HCT116 (cell line): Measurements from ENCODE around the gene MCRIP2. TPM values are rescaled to one million over a fixed set of nuclear protein-coding genes. Genes with fewer than 3 reads are reported as not detected.

Experiments used
- ATAC-seq: fragments of 200-7000 bp; cut with Tn5 transposase; 2 replicates; pipeline ENCODE4 v1.9.1; 2020; ENCODE audit warnings: mild to moderate bottlenecking, moderate library complexity
- BruUV-seq: library from RNA; stranded (reverse); fragments of 400-500 nt; replicated peaks from 2 replicates; lab custom pipeline; 2021; lab: Mats Ljungman, UMichigan
- CTCF ChIA-PET: fragments of 300-600 bp; sonication (Branson Sonifier 250); formaldehyde crosslinking; loops from one replicate; lab custom pipeline; 2021; ENCODE audit warnings: antibody characterized with exemption; lab: Charles Lee
- POLR2A ChIA-PET: fragments of 300-600, 350-600 bp; sonication (Branson Sonifier 250); formaldehyde crosslinking; loops from one replicate; lab custom pipeline; 2021; ENCODE audit warnings: antibody characterized with exemption; lab: Charles Lee
- RAD21 ChIA-PET, 2 experiments: fragments of 300-600 bp; sonication (Branson Sonifier 250); formaldehyde crosslinking; loops; one replicate each; lab custom pipeline; 2023; ENCODE audit warnings: low total read pairs in 2 of 2; ENCODE audit not compliant: uncharacterized antibody in 2 of 2, unreplicated experiment in 2 of 2, low non-redundant PET in 1 of 2; lab: Charles Lee
- DNase-seq: peaks from one replicate; pipeline ENCODE4 v3.0.0-alpha.2; 2010; ENCODE audit warnings: low read depth, low spot score
- H2AFZ ChIP-seq: fragments of 200-600 bp; shearing (Covaris generic), sonication (generic); 2 replicates; pipeline ENCODE4 v1.6.1; 2017; ENCODE audit warnings: low read depth, mixed run types, mixed read lengths, antibody characterized with exemption, low read length; ENCODE audit not compliant: poor library complexity, severe bottlenecking
- H3K27ac ChIP-seq: 2 replicates; pipeline ENCODE4 v1.5.1; 2012; ENCODE audit warnings: low read depth, low read length
- H3K27me3 ChIP-seq: fragments of 200-600 bp; sonication (generic); 2 replicates; pipeline ENCODE4 v1.6.1; 2016; ENCODE audit warnings: mixed run types, low read length, mixed read lengths; ENCODE audit not compliant: insufficient read depth
- H3K36me3 ChIP-seq, 2 experiments: fragments of 200-500 bp in 1 of 2; fragments of 200-600 bp in 1 of 2; sonication (Bioruptor generic) in 1 of 2; sonication (generic) in 1 of 2; 2 replicates each; pipeline versions ENCODE4 v1.5.1 to v1.6.1; 2014 to 2016; ENCODE audit warnings: low read length in 2 of 2, inconsistent platforms in 1 of 2, mixed read lengths in 1 of 2, mixed run types in 1 of 2; ENCODE audit not compliant: insufficient read depth in 2 of 2, control insufficient read depth in 1 of 2
- H3K4me1 ChIP-seq, 2 experiments: fragments of 200-600 bp in 1 of 2; sonication (generic) in 1 of 2; 2 replicates each; pipeline versions ENCODE4 v1.5.1 to v1.6.1; 2012 to 2017; ENCODE audit warnings: low read length in 2 of 2, inconsistent platforms in 1 of 2, mild to moderate bottlenecking in 1 of 2, mixed read lengths in 1 of 2, mixed run types in 1 of 2, moderate library complexity in 1 of 2; ENCODE audit not compliant: insufficient read depth in 2 of 2, control insufficient read depth in 1 of 2
- H3K4me2 ChIP-seq: fragments of 200-600 bp; sonication (generic); 2 replicates; pipeline ENCODE4 v1.6.1; 2017; ENCODE audit warnings: mixed run types, low read length, mixed read lengths
- H3K4me3 ChIP-seq, 2 experiments: fragments of 200-600 bp in 1 of 2; sonication (generic) in 1 of 2; replicated peaks in 1 of 2; 2 replicates each; pipeline ENCODE4 v1.5.1; 2011 to 2016; ENCODE audit warnings: low read length in 2 of 2, control low read depth in 1 of 2, low read depth in 1 of 2, mild to moderate bottlenecking in 1 of 2, mixed read lengths in 1 of 2, mixed run types in 1 of 2
- H3K79me2 ChIP-seq: fragments of 200-600 bp; sonication (generic); 2 replicates; pipeline ENCODE4 v1.6.1; 2017; ENCODE audit warnings: mild to moderate bottlenecking, mixed run types, low read length, moderate library complexity, mixed read lengths; ENCODE audit not compliant: insufficient read depth
- H3K9ac ChIP-seq: fragments of 200-600 bp; sonication (generic); 2 replicates; pipeline ENCODE4 v1.6.1; 2016; ENCODE audit warnings: low read length, mixed read lengths
- H3K9me2 ChIP-seq: fragments of 200-600 bp; sonication (generic), shearing (Covaris generic); 2 replicates; pipeline ENCODE4 v1.6.1; 2017; ENCODE audit warnings: mixed run types, mild to moderate bottlenecking, moderate library complexity; ENCODE audit not compliant: insufficient read depth
- H3K9me3 ChIP-seq, 2 experiments: fragments of 200-500 bp in 1 of 2; fragments of 200-600 bp in 1 of 2; sonication (Bioruptor generic) in 1 of 2; sonication (generic) in 1 of 2; 2 replicates each; pipeline ENCODE4 v1.6.1; 2014 to 2017; ENCODE audit warnings: low read length in 2 of 2, mixed read lengths in 2 of 2, inconsistent platforms in 1 of 2, low read depth in 1 of 2, mild to moderate bottlenecking in 1 of 2, mixed run types in 1 of 2, moderate library complexity in 1 of 2; ENCODE audit not compliant: control insufficient read depth in 1 of 2, insufficient read depth in 1 of 2
- H4K20me1 ChIP-seq: fragments of 200-600 bp; sonication (generic), shearing (Covaris generic); 2 replicates; pipeline ENCODE4 v1.6.1; 2017; ENCODE audit warnings: mixed run types, mild to moderate bottlenecking, moderate library complexity; ENCODE audit not compliant: insufficient read depth
- CBX3 ChIP-seq: IDR thresholded peaks from 2 replicates; pipeline ENCODE4 v1.6.1; 2012; ENCODE audit warnings: low read depth
- CEBPB ChIP-seq: IDR thresholded peaks from 2 replicates; pipeline ENCODE4 v1.6.1; 2012; ENCODE audit warnings: low read depth
- CTCF ChIP-seq, 3 experiments: fragments of 200-600 bp in 1 of 3; sonication (generic) in 1 of 3; IDR thresholded peaks in 2 of 3; conservative IDR thresholded peaks in 1 of 3; 2 replicates each; pipeline ENCODE4 v1.5.1; 2012 to 2017; ENCODE audit warnings: low read depth in 2 of 3, low read length in 2 of 3, antibody characterized with exemption in 1 of 3, borderline replicate concordance in 1 of 3, control low read depth in 1 of 3, mild to moderate bottlenecking in 1 of 3, mixed read lengths in 1 of 3, mixed run types in 1 of 3, moderate library complexity in 1 of 3; ENCODE audit not compliant: insufficient read depth in 1 of 3
- EGR1 ChIP-seq: IDR thresholded peaks from 2 replicates; pipeline ENCODE4 v1.6.1; 2012; ENCODE audit warnings: low read depth
- EZH2 ChIP-seq: fragments of 200-600 bp; sonication (generic); IDR thresholded peaks from 2 replicates; pipeline ENCODE4 v1.6.1; 2017; ENCODE audit warnings: antibody characterized with exemption, mixed run types
- EZH2phosphoT487 ChIP-seq: fragments of 200-600 bp; IDR thresholded peaks from 2 replicates; pipeline ENCODE4 v1.6.1; 2018; ENCODE audit warnings: antibody characterized with exemption, borderline replicate concordance
- FOSL1 ChIP-seq: IDR thresholded peaks from 2 replicates; pipeline ENCODE4 v1.6.1; 2012; ENCODE audit warnings: low read depth
- POLR2AphosphoS5 ChIP-seq: IDR thresholded peaks from 2 replicates; pipeline ENCODE4 v1.6.1; 2011; ENCODE audit warnings: mild to moderate bottlenecking, low read depth, low read length, moderate library complexity
- SRF ChIP-seq: IDR thresholded peaks from 2 replicates; pipeline ENCODE4 v1.6.1; 2012; ENCODE audit warnings: low read depth
- intact Hi-C: fragments of 100-400 bp; cut with micrococcal nuclease; formaldehyde crosslinking; loops from 2 replicates; pipeline ENCODE4 v1.10.0; 2022
- total RNA-seq: library from RNA; stranded (reverse); gene quantifications from one replicate; pipeline ENCODE4 v1.2.1, GENCODE V29; 2021; ENCODE audit not compliant: unreplicated experiment
- TF ChIP-seq, protein P1 (sequence below): IDR thresholded peaks from 2 replicates; pipeline ENCODE4 v1.6.1; 2012; ENCODE audit warnings: low read depth
- TF ChIP-seq, protein P2 (sequence below): IDR thresholded peaks from 2 replicates; pipeline ENCODE4 v1.6.1; 2012

The MCRIP2 gene
- total RNA-seq, 1 experiment from 2014 or later = 34.9 TPM

DNA sequence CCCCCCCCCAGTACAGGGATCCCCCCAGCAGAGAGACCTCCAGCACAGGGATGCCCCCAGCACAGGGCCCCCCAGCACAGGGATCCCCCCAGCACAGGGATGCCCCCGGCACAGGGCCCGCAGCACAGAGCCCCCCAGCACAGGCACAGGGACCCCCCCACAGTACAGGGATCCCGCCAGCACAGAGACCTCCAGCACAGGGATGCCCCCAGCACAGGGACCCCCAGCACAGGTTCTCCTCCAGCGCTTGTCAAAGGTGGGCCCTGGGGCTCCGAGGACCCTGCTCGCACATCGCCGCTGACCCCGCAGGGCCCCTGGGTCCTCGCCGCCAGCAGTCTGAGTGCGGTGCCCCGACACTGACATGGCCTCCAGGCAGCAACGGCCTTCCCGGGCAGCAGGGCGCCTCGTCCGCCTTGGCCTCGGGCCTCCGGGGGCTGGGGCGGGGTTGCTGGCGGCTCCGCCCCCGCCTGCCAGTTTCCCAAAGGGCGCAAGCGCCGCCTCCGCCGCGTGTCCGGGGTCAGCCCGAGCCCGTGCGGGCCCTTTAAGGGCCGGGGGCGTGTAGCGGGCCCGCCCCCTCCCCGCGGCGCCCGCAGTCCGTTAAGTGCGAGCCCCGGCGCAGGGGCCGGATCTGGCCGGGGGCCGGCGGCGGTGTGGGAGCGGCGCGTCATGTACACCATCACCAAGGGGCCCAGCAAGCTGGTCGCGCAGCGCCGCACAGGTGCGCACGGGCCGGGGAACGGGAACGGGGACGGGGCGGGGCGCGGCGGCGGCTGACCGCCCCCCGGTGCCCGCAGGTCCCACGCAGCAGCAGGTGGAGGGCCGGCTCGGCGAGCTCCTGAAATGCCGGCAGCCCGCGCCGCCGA is at the start of gene MCRIP2 (continued):
- TF ChIP-seq, protein P1, sequence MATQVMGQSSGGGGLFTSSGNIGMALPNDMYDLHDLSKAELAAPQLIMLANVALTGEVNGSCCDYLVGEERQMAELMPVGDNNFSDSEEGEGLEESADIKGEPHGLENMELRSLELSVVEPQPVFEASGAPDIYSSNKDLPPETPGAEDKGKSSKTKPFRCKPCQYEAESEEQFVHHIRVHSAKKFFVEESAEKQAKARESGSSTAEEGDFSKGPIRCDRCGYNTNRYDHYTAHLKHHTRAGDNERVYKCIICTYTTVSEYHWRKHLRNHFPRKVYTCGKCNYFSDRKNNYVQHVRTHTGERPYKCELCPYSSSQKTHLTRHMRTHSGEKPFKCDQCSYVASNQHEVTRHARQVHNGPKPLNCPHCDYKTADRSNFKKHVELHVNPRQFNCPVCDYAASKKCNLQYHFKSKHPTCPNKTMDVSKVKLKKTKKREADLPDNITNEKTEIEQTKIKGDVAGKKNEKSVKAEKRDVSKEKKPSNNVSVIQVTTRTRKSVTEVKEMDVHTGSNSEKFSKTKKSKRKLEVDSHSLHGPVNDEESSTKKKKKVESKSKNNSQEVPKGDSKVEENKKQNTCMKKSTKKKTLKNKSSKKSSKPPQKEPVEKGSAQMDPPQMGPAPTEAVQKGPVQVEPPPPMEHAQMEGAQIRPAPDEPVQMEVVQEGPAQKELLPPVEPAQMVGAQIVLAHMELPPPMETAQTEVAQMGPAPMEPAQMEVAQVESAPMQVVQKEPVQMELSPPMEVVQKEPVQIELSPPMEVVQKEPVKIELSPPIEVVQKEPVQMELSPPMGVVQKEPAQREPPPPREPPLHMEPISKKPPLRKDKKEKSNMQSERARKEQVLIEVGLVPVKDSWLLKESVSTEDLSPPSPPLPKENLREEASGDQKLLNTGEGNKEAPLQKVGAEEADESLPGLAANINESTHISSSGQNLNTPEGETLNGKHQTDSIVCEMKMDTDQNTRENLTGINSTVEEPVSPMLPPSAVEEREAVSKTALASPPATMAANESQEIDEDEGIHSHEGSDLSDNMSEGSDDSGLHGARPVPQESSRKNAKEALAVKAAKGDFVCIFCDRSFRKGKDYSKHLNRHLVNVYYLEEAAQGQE = no peak
- TF ChIP-seq, all 23 proteins: peak for 5

DNA sequence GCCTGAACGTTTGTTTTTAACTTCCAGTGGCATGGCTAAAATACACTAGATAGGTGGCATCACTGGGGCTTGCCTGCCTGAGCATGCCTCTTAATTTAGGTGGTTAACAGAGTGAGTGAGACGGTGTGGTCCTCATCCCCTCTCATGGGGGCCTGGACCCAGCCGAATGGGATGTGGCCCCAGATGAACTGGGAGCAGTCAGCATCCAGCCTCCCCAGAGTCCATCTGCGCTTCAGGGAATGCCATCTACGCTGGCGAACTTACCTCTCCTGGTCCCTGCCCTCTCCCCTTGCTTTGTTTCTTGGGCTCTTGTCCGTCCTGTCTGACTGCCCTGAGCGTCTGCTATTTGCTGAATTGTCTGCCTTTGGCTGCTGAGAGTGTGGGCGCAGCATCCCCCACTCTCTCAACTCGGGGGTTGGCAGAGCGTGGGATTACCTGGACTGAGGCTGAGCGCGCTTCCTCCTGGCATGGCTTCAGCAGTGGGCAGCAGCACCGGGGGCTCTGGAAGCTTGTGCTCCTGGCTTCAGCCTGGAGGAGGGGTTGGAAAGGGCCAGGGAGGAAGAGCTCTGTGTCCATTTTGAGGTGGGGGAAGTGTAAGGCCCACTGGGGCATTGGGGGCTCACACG is 49.6 kb upstream of the MCRIP2 start:
- no TSS peak for BruUV-seq
- POLR2A ChIA-PET = interaction anchor here (0.5 kb wide), 1 partner anchor 1409 kb away, joined by 3 read pairs; no protein-coding TSS in a partner anchor
- no peak for TF ChIP-seq CEBPB
- no peak for TF ChIP-seq EGR1
- no peak for TF ChIP-seq EZH2phosphoT487
- no peak for TF ChIP-seq CTCF (IDR thresholded peaks at IDR 0.05 in 2 of 3, conservative IDR thresholded peaks at IDR 0.05 in 1 of 3; ENCODE audit: borderline replicate concordance in 1 of 3, insufficient read depth in 1 of 3, low read depth in 2 of 3, low read length in 2 of 3)
- TF ChIP-seq FOSL1 = no peak
- TF ChIP-seq, protein P2, sequence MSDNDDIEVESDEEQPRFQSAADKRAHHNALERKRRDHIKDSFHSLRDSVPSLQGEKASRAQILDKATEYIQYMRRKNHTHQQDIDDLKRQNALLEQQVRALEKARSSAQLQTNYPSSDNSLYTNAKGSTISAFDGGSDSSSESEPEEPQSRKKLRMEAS = no peak
- no peak for TF ChIP-seq CBX3
- no peak for TF ChIP-seq POLR2AphosphoS5
- TF ChIP-seq SRF = no peak
- no peak for TF ChIP-seq EZH2
- TF ChIP-seq, all 23 proteins: peak for 0
- intact Hi-C loops = loop anchor here (5.0 kb wide), 1 partner anchor 35 kb away; no protein-coding TSS in a partner anchor
- Histone ChIP-seq H3K4me1 (peaks cover 30 to 41% of the 10 kb centered on the region in 2 experiments), H3K36me3 (no peaks in the 10 kb centered on the region), H3K79me2 (peaks cover 33% of the 10 kb centered on the region; the same call in 1 of the 2 replicates), H3K9me3 (no peaks in the 10 kb centered on the region), H3K27me3 (no peaks in the 10 kb centered on the region), H2AFZ (no peak overlapping the region), H4K20me1 (no peaks in the 10 kb centered on the region), H3K9me2 (no peaks in the 10 kb centered on the region), H3K9ac (0 out of 2 replicates have a peak overlapping the region, but pooled peaks have one; percentile 36), H3K4me3 (no peak overlapping the region), H3K4me2 (peak overlapping the region; percentile 70), H3K27ac (peak overlapping the region; percentile 76; the same call in 1 of the 2 replicates)
- ATAC-seq (no peak), DNase-seq (no peak)
- ChIA-PET RAD21 (no interaction called here), CTCF (no interaction called here)
